K562 (cell line): ENCODE data around the gene DNASE2. TPM values are rescaled to one million over a fixed set of nuclear protein-coding genes. Genes with fewer than 3 reads are reported as not detected.

Experiments used
- ARID2 ChIP-seq: fragments of 450-650 bp; IDR thresholded peaks from 2 replicates; pipeline ENCODE4 v1.6.1; 2017; ENCODE audit warnings: antibody characterized with exemption, mild to moderate bottlenecking
- BRD9 ChIP-seq: fragments of 450-650 bp; IDR thresholded peaks from 2 replicates; pipeline ENCODE4 v1.6.1; 2018; ENCODE audit warnings: low read depth; ENCODE audit not compliant: partially characterized antibody
- CEBPG ChIP-seq, 3 experiments: fragments of 200-800 bp in 1 of 3; sonication (Bioruptor generic) in 1 of 3; sonication (generic) in 1 of 3; formaldehyde crosslinking in 1 of 3; IDR thresholded peaks in 2 of 3; conservative IDR thresholded peaks in 1 of 3; 2 replicates each; pipeline versions ENCODE4 v1.6.1 to v1.8.0; 2016 to 2022; ENCODE audit warnings: missing compliant biosample characterization in 2 of 3, missing genetic modification characterization in 2 of 3, mild to moderate bottlenecking in 1 of 3, missing genetic modification reagents in 1 of 3
- DDX20 ChIP-seq: fragments of 450-650 bp; IDR thresholded peaks from 2 replicates; pipeline ENCODE4 v1.6.1; 2016; ENCODE audit warnings: missing genetic modification characterization, low read depth, mild to moderate bottlenecking, missing compliant biosample characterization, moderate library complexity
- HCFC1 ChIP-seq: IDR thresholded peaks from 2 replicates; pipeline ENCODE4 v1.6.1; 2012; ENCODE audit warnings: low read depth, low read length, improper control_type of control experiment
- KHSRP ChIP-seq: fragments of 450-650 bp; IDR thresholded peaks from 2 replicates; pipeline ENCODE4 v1.6.1; 2017
- PML ChIP-seq: IDR thresholded peaks from 2 replicates; pipeline ENCODE4 v1.6.1; 2012; ENCODE audit warnings: low read length, inconsistent platforms
- PURB ChIP-seq: sonication (generic); formaldehyde crosslinking; IDR thresholded peaks from 2 replicates; pipeline ENCODE4 v1.9.0; 2021; ENCODE audit warnings: low read depth, mild to moderate bottlenecking, missing genetic modification reagents
- SNIP1 ChIP-seq: fragments of 450-650 bp; IDR thresholded peaks from 2 replicates; pipeline ENCODE4 v1.7.1; 2017; ENCODE audit warnings: low read depth, mild to moderate bottlenecking
- ZFP36 ChIP-seq: fragments of 150-350 bp; IDR thresholded peaks from 2 replicates; pipeline ENCODE4 v1.6.1; 2018; ENCODE audit warnings: low read length, low read depth; ENCODE audit not compliant: partially characterized antibody
- ZFX ChIP-seq: sonication (generic); formaldehyde crosslinking; IDR thresholded peaks from 2 replicates; pipeline ENCODE4 v1.8.0; 2022; ENCODE audit warnings: mild to moderate bottlenecking, missing genetic modification reagents, moderate library complexity
- ZNF212 ChIP-seq: fragments of 450-650 bp; formaldehyde crosslinking; IDR thresholded peaks from 2 replicates; pipeline ENCODE4 v1.4.0; 2020; ENCODE audit warnings: mild to moderate bottlenecking
- ZNF431 ChIP-seq: sonication (generic); formaldehyde crosslinking; IDR thresholded peaks from 2 replicates; pipeline ENCODE4 v1.8.0; 2022; ENCODE audit warnings: mild to moderate bottlenecking, missing genetic modification reagents
- ZNF445 ChIP-seq: fragments of 250-450 bp; sonication (Bioruptor Pico); IDR thresholded peaks from 2 replicates; pipeline ENCODE4 v1.4.0; 2020; ENCODE audit warnings: low read depth, mild to moderate bottlenecking, moderate library complexity
- polyA plus RNA-seq, 8 experiments: library from polyadenylated mRNA; depleted of rRNA in 4 of 8; stranded (reverse) in 5 of 8; unstranded in 3 of 8; fragments of >200 nt; fragmentation: Nextera tagmentation in 2 of 8; fragmentation: Illumina TruSeq in 1 of 8; extraction: Ambion mirVana in 2 of 8; extraction: Trizol in 1 of 8; gene quantifications; 2 replicates each; pipeline versions ENCODE4 v1.2.1 to v1.2.3, GENCODE V29; 2011 to 2014; ENCODE audit warnings: inconsistent platforms in 1 of 8, missing spikeins in 1 of 8
- total RNA-seq, 7 experiments: library from RNA; depleted of rRNA in 6 of 7; stranded (reverse); fragments of >200 nt in 6 of 7; fragmentation: Illumina TruSeq in 2 of 7; extraction: Trizol in 2 of 7; gene quantifications; 2 replicates each; pipeline versions ENCODE4 v1.2.1 to v1.2.3, GENCODE V29; 2011 to 2021; ENCODE audit warnings: low replicate concordance in 1 of 7
- TF ChIP-seq, protein P1 (sequence below): fragments of 450-650 bp; IDR thresholded peaks from 2 replicates; pipeline ENCODE4 v1.7.0; 2016; ENCODE audit warnings: borderline replicate concordance
- TF ChIP-seq, protein P2 (sequence below): fragments of 200-800 bp; sonication (Bioruptor generic); IDR thresholded peaks from 2 replicates; pipeline ENCODE4 v1.6.1; 2017; ENCODE audit warnings: missing genetic modification characterization, missing compliant biosample characterization
- TF ChIP-seq, protein P3 (sequence below): IDR thresholded peaks from 2 replicates; pipeline ENCODE4 v1.6.1; 2011; ENCODE audit warnings: borderline replicate concordance, low read depth, mild to moderate bottlenecking, moderate library complexity, low read length; ENCODE audit not compliant: insufficient read depth, poor library complexity, severe bottlenecking
- TF ChIP-seq, protein P4 (sequence below): sonication (generic); formaldehyde crosslinking; IDR thresholded peaks from 2 replicates; pipeline ENCODE4 v1.8.0; 2022; ENCODE audit warnings: missing genetic modification reagents, mild to moderate bottlenecking, borderline replicate concordance
- TF ChIP-seq, protein P5 (sequence below): sonication (generic); formaldehyde crosslinking; IDR thresholded peaks from 2 replicates; pipeline ENCODE4 v1.8.1; 2022; ENCODE audit warnings: missing genetic modification reagents

The DNASE2 gene
- total and polyA plus RNA-seq, 9 of the 15 experiments (the other 6 are each of a cell fraction or from before 2014, with no cell fraction given): 4.4 to 27.0 (median 20.2) TPM

DNA sequence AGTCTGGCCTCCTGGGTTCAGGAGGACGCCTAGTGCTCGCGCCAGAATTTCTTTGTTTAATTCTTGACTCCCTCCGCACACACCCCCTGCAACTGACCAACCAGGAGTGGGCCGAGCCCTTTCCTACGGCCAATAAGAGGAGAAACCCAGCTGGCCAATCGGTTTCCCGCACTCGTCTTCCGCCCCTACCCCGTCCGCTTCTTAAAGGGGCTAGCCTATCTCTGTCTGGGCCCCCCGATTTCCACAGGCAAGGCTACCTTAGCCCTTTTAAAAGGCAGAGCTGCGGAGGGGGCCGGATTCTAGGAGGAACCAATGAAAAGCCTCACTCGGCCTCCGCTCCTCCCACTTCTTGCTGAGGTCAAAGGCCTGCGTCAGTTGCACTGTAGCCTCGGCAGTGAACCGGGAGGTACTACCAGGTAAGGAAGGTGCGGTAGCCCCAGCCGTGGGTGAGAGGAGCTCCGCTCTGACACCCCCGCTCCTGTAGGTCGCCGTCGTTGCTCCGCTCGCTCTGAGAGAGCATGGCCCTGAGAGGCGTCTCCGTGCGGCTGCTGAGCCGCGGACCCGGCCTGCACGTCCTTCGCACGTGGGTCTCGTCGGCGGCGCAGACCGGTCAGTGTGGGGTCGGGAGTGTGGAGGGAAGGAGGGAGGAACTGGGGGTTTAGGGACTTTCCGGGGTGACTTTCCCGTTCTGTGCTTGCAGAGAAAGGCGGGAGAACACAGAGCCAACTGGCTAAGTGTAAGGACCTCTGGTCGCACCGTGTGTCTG, 9.7 kb upstream of the DNASE2 start, which contains the start of gene GCDH (continued):
- TF ChIP-seq, protein P1, sequence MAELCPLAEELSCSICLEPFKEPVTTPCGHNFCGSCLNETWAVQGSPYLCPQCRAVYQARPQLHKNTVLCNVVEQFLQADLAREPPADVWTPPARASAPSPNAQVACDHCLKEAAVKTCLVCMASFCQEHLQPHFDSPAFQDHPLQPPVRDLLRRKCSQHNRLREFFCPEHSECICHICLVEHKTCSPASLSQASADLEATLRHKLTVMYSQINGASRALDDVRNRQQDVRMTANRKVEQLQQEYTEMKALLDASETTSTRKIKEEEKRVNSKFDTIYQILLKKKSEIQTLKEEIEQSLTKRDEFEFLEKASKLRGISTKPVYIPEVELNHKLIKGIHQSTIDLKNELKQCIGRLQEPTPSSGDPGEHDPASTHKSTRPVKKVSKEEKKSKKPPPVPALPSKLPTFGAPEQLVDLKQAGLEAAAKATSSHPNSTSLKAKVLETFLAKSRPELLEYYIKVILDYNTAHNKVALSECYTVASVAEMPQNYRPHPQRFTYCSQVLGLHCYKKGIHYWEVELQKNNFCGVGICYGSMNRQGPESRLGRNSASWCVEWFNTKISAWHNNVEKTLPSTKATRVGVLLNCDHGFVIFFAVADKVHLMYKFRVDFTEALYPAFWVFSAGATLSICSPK: no peak
- TF ChIP-seq, protein P2, sequence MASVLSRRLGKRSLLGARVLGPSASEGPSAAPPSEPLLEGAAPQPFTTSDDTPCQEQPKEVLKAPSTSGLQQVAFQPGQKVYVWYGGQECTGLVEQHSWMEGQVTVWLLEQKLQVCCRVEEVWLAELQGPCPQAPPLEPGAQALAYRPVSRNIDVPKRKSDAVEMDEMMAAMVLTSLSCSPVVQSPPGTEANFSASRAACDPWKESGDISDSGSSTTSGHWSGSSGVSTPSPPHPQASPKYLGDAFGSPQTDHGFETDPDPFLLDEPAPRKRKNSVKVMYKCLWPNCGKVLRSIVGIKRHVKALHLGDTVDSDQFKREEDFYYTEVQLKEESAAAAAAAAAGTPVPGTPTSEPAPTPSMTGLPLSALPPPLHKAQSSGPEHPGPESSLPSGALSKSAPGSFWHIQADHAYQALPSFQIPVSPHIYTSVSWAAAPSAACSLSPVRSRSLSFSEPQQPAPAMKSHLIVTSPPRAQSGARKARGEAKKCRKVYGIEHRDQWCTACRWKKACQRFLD: no peak
- TF ChIP-seq, protein P3, sequence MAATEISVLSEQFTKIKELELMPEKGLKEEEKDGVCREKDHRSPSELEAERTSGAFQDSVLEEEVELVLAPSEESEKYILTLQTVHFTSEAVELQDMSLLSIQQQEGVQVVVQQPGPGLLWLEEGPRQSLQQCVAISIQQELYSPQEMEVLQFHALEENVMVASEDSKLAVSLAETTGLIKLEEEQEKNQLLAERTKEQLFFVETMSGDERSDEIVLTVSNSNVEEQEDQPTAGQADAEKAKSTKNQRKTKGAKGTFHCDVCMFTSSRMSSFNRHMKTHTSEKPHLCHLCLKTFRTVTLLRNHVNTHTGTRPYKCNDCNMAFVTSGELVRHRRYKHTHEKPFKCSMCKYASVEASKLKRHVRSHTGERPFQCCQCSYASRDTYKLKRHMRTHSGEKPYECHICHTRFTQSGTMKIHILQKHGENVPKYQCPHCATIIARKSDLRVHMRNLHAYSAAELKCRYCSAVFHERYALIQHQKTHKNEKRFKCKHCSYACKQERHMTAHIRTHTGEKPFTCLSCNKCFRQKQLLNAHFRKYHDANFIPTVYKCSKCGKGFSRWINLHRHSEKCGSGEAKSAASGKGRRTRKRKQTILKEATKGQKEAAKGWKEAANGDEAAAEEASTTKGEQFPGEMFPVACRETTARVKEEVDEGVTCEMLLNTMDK: no peak
- TF ChIP-seq SNIP1 (peak; percentile 100), PURB (no peak), ZFP36 (no peak), ZNF431 (CRISPR knock-in tag) (peak; percentile 70; the same call in 1 of the 2 replicates), CEBPG (CRISPR knock-in tag; IDR thresholded peaks at IDR 0.05) (0 out of 2 replicates have a peak, but pooled peaks have one; percentile 16), CEBPG (tag; conservative IDR thresholded peaks at IDR 0.05 in 1 of 2, IDR thresholded peaks at IDR 0.05 in 1 of 2) (no peak), BRD9 (no peak), KHSRP (no peak), DDX20 (tag) (no peak), ZNF212 (CRISPR knock-in tag) (no peak), ZNF445 (no peak), ARID2 (no peak), ZFX (peak; percentile 57), HCFC1 (peak; percentile 67), PML (no peak)
- TF ChIP-seq, protein P4, sequence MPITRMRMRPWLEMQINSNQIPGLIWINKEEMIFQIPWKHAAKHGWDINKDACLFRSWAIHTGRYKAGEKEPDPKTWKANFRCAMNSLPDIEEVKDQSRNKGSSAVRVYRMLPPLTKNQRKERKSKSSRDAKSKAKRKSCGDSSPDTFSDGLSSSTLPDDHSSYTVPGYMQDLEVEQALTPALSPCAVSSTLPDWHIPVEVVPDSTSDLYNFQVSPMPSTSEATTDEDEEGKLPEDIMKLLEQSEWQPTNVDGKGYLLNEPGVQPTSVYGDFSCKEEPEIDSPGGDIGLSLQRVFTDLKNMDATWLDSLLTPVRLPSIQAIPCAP (CRISPR knock-in tag): no peak
- TF ChIP-seq, protein P5, sequence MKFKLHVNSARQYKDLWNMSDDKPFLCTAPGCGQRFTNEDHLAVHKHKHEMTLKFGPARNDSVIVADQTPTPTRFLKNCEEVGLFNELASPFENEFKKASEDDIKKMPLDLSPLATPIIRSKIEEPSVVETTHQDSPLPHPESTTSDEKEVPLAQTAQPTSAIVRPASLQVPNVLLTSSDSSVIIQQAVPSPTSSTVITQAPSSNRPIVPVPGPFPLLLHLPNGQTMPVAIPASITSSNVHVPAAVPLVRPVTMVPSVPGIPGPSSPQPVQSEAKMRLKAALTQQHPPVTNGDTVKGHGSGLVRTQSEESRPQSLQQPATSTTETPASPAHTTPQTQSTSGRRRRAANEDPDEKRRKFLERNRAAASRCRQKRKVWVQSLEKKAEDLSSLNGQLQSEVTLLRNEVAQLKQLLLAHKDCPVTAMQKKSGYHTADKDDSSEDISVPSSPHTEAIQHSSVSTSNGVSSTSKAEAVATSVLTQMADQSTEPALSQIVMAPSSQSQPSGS (CRISPR knock-in tag): no peak
